ENCODE measurements around the gene ZNF423. TPM values are rescaled to one million over a fixed set of nuclear protein-coding genes. Genes with fewer than 3 reads are reported as not detected.
"Not testable (repeated sequence)": the region's sequence is repeated elsewhere in the genome, so short reads cannot be mapped to it uniquely, and the experiment has no call there.

The ZNF423 gene
- total RNA-seq, 1 donor from 2014 or later, result 10.7 TPM

DNA sequence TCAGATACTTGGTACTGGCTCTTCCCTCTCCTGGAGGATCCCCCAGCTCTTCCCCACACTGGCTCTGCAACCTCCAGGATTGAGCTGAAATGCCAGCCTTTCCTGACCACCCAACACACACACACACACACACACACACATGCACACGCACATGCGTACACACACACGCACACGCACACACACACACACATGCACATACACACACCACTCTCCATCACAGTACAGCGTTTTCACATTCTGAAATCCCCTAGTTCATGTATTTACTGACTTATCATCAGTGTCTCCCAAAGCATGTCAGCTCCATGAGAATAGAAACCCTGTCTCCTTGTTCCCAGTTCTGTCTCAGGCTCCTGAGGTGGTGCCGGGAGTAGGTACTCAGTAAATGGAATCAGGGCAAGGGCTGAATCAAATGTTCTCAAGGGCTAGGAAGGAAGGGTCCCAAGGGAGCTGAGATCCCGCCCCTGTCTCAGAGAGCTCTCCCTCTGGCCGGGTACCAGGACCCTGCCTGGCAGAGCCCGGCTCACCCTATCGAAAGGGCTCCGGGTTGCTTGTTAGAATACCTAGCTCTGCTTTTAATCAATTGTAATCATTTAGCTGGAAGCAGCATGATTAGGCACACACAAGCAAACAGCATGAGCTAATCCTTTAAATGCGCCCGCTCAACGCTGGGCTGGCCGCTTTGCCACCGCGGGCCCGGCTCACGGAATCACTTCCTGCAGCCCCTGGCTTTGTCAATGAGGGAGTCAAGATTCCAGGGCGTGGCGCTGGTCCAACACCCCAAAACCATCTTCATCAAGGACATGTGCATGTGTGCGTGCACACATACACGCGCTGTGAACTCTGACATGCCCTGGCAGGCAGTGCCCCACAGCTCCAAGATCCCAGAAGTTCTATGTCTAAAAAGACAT lies 341.6 kb downstream of the ZNF423 start:
- Histone ChIP-seq H3K36me3 (no peaks in the 10 kb centered on the region), H3K9me3 (no peaks in the 10 kb centered on the region), H3K4me1 (no peaks in the 10 kb centered on the region), H3K27me3 (ENCODE audit: low read depth) (no peaks in the 10 kb centered on the region), H3K27ac (no peak overlapping the region), H3K4me3 (no peak overlapping the region)
- TF ChIP-seq, protein P1, sequence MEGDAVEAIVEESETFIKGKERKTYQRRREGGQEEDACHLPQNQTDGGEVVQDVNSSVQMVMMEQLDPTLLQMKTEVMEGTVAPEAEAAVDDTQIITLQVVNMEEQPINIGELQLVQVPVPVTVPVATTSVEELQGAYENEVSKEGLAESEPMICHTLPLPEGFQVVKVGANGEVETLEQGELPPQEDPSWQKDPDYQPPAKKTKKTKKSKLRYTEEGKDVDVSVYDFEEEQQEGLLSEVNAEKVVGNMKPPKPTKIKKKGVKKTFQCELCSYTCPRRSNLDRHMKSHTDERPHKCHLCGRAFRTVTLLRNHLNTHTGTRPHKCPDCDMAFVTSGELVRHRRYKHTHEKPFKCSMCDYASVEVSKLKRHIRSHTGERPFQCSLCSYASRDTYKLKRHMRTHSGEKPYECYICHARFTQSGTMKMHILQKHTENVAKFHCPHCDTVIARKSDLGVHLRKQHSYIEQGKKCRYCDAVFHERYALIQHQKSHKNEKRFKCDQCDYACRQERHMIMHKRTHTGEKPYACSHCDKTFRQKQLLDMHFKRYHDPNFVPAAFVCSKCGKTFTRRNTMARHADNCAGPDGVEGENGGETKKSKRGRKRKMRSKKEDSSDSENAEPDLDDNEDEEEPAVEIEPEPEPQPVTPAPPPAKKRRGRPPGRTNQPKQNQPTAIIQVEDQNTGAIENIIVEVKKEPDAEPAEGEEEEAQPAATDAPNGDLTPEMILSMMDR (IDR thresholded peaks at IDR 0.05), result no peak
- intact Hi-C loops (cut with DNase I), result no loop called here
- no peak for ATAC-seq
- peak; percentile 25 for DNase-seq

DNA sequence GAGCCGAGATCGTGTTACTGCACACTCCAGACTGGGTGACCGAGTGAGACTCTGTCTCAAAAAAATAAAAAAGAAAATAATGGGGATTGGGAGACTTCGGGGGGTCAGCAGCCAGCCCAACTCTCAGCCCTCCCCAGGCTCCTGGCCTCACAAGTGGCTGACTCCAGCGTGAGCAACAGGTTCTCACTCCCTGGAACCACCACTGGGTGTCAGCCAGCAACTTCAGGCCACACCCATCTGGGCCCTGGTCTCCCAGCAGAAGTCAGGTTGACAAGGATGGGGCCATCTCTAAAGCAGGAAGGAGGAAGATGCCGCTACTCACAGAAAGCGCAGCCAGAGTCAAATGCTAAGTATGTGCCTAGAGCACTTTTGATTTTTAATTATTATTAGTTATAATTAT lies 342.9 kb downstream of the ZNF423 start:
- TF ChIP-seq, protein P1 (IDR thresholded peaks at IDR 0.05), result peak; percentile 9
- DNase-seq, result peak; percentile 38
- H3K27ac ChIP-seq, result no peak overlapping the region
- no peaks in the 10 kb centered on the region for H3K9me3 ChIP-seq
- H3K36me3 ChIP-seq, result no peaks in the 10 kb centered on the region
- intact Hi-C loops (cut with DNase I), result no loop called here
- no peak overlapping the region for H3K4me3 ChIP-seq
- H3K4me1 ChIP-seq, result no peaks in the 10 kb centered on the region
- no peaks in the 10 kb centered on the region for H3K27me3 ChIP-seq (ENCODE audit: low read depth)
- ATAC-seq, result no peak

DNA sequence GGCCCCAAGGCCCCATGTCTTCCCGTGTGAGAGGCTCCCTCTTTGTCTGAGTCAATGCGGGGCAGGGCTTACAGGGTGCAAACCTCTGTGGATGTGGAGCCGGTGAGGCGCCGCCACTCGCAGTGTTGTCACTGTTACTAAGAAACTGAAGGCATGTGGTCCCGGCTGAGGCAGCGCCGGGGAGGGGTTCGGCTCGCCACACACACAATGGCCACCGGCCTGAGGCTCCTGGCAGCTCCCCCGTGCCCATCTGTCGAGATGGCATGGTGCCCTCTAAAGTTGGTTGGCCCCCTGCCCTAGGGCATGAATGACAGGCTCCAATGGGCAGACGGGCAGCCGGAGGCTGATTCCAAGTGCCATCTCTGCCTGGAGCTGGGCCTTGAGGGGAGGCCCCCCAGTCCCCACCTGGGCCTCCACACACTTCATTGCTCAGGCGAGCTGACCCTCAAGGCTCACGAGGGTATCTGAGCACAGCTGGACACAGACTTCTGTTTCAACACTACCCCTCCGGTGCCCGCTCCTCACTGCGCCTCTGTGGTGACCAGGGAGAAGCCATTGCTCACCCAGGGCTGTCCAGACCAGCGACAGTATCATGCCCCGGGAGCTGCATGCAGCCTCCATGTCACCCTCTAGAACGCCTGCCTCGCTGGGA lies 345.1 kb downstream of the ZNF423 start:
- H3K4me3 ChIP-seq, result no peak overlapping the region
- TF ChIP-seq, protein P1 (IDR thresholded peaks at IDR 0.05), result no peak
- no peaks in the 10 kb centered on the region for H3K36me3 ChIP-seq
- no peak overlapping the region for H3K27ac ChIP-seq
- H3K27me3 ChIP-seq (ENCODE audit: low read depth), result no peaks in the 10 kb centered on the region
- intact Hi-C loops (cut with DNase I), result no loop called here
- DNase-seq (peak; percentile 44), ATAC-seq (no peak)
- no peaks in the 10 kb centered on the region for H3K9me3 ChIP-seq
- no peaks in the 10 kb centered on the region for H3K4me1 ChIP-seq

DNA sequence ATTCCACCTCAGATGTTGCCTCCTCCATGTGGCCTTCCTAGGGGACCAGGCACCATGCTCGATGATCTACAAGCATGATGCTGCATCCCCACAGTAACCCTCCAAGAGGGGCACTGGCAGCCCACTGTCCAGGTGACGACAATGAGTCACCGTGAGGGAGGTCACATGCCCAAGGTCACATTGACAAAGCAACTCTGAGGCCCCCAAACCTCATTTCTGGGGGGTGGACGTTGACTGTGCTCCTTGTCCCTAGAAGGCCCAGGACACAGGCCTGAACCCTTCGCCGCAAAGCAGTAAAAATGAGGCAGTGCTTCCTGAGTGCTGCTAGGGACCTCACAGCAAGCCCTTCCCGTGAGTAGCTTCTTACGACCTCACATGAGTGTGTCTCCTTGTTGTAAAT lies 345.8 kb downstream of the ZNF423 start:
- TF ChIP-seq, protein P1 (IDR thresholded peaks at IDR 0.05), result no peak
- ATAC-seq (no peak), DNase-seq (no peak)
- intact Hi-C loops (cut with DNase I), result no loop called here
- no peaks in the 10 kb centered on the region for H3K9me3 ChIP-seq
- H3K4me3 ChIP-seq, result no peak overlapping the region
- H3K27me3 ChIP-seq (ENCODE audit: low read depth), result no peaks in the 10 kb centered on the region
- H3K27ac ChIP-seq, result no peak overlapping the region
- H3K4me1 ChIP-seq, result no peaks in the 10 kb centered on the region
- no peaks in the 10 kb centered on the region for H3K36me3 ChIP-seq

DNA sequence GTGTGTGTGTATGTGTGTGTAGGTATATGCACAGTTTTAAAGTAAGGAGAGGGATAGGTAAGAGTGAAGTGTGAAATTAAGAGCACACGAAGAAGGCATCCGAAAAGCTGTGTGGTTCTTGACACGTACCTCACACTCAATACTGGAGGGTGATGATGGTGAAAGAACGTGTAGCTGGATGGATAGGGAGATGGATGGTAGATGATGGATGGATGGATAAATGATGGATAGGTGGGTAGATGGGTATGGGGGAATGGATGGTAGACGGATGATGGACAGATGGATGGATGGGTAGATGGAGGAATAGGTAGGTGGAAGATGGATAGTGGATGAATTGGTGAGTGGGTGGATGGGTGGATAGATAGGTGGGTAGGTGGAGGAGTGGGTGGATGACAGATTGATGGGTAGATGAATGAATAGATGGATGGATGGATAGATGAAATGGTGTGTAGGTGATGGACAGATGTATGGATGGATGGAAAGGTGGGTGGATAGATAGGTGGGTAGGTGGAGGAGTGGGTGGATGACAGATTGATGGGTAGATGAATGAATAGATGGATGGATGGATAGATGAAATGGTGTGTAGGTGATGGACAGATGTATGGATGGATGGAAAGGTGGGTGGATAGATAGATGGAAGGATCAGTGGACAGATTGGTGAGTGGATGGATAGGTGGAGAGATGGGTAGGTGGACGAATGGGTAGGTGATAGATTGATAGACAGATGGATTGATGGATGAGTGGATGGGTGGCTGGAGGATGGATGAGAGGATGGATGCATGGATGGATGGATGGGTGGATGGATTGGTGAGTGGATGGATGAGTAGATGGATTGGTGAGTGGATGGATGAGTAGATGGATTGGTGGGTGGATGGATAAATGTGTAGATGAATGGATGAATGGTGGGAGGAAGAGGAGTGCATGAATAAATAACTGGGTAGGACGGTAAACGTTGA lies 349.6 kb downstream of the ZNF423 start:
- H3K36me3 ChIP-seq; ATAC-seq; intact Hi-C loops (cut with DNase I); DNase-seq; H3K9me3 ChIP-seq; H3K27ac ChIP-seq; H3K27me3 ChIP-seq (ENCODE audit: low read depth); H3K4me3 ChIP-seq; H3K4me1 ChIP-seq: not testable (repeated sequence)
